ENCODE results near the gene PTPRJ.

The PTPRJ gene

DNA sequence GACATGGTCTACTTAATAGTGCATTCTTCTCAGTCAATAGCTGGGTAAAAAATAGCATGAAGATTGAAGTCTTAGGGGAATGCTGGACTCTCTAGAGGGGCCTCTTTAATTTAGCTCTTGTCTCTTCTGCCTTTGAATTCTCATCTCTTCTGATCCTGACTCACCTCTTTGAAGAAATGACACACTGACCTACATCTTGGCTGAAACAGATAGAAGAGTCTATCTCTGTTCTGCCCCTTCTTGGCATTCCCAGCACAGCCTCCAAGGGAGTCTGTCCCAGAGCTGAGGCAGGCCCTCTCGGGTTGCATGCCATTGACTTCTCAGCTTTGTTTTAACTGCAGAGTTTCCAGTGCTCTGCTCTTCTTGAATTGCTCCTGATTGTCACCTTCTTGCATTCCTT is 55.7 kb downstream of the PTPRJ start:
- Histone ChIP-seq H3K4me2 (ENCODE audit: low read length, poor library complexity, severe bottlenecking) (no peak overlapping the region), H3K9me3 (ENCODE audit: control insufficient read depth, low read length) (no peaks in the 10 kb centered on the region), H2AFZ (ENCODE audit: low read depth, low read length) (no peak overlapping the region), H3K4ac (ENCODE audit: low read depth in 1 of 2, low read length in 2 of 2) (no peak overlapping the region), H3K27ac (ENCODE audit: low read length, poor library complexity, severe bottlenecking) (no peak overlapping the region), H2AK5ac (ENCODE audit: low read length, severe bottlenecking) (no peak overlapping the region), H3K4me3 (ENCODE audit: insufficient read depth in 1 of 2, low read depth in 1 of 2, low read length in 2 of 2) (no peak overlapping the region), H3K36me3 (ENCODE audit: control insufficient read depth in 1 of 2, insufficient read depth in 2 of 2, low read depth in 1 of 2, low read length in 2 of 2) (peaks cover 0 to 19% of the 10 kb centered on the region in 2 experiments), H3K14ac (ENCODE audit: low read length in 2 of 2) (no peak overlapping the region), H3K9ac (ENCODE audit: low read length) (no peak overlapping the region), H4K8ac (ENCODE audit: low read length) (no peak overlapping the region), H3K18ac (ENCODE audit: low read depth in 1 of 2, low read length in 2 of 2) (no peak overlapping the region), H3K23ac (ENCODE audit: low read length in 2 of 2) (no peak overlapping the region), H2BK120ac (ENCODE audit: low read depth, low read length) (no peak overlapping the region), H3K27me3 (ENCODE audit: control insufficient read depth in 1 of 2, insufficient read depth in 1 of 2, low read length in 2 of 2) (no peaks in the 10 kb centered on the region), H2BK15ac (ENCODE audit: low read depth, poor library complexity, severe bottlenecking) (no peak overlapping the region), H2BK5ac (ENCODE audit: low read depth, low read length, poor library complexity, severe bottlenecking) (no peak overlapping the region), H3K4me1 (ENCODE audit: control insufficient read depth, insufficient read depth, low read depth, low read length) (peaks cover 17% of the 10 kb centered on the region), H4K91ac (ENCODE audit: low read length) (no peak overlapping the region), H2BK12ac (ENCODE audit: low read length in 2 of 2) (no peak overlapping the region), H3K79me1 (replicated peaks; ENCODE audit: low read length, poor library complexity, severe bottlenecking) (peaks cover 6% of the 10 kb centered on the region)
- DNase-seq: no peak
- 50% methylated on average over 1 of the region's 1 CpG for WGBS

GRCh38 chr11:48036466-48036865 is 56.1 kb downstream of the PTPRJ start:
- Histone ChIP-seq H2AFZ (ENCODE audit: low read depth, low read length) (no peak overlapping the region), H3K23ac (ENCODE audit: low read length in 2 of 2) (no peak overlapping the region), H3K27me3 (ENCODE audit: control insufficient read depth in 1 of 2, insufficient read depth in 1 of 2, low read length in 2 of 2) (no peaks in the 10 kb centered on the region), H3K9ac (ENCODE audit: low read length) (no peak overlapping the region), H3K9me3 (ENCODE audit: control insufficient read depth, low read length) (no peaks in the 10 kb centered on the region), H3K4me1 (ENCODE audit: control insufficient read depth, insufficient read depth, low read depth, low read length) (peaks cover 14% of the 10 kb centered on the region), H2BK15ac (ENCODE audit: low read depth, poor library complexity, severe bottlenecking) (no peak overlapping the region), H2BK12ac (ENCODE audit: low read length in 2 of 2) (no peak overlapping the region), H3K14ac (ENCODE audit: low read length in 2 of 2) (no peak overlapping the region), H3K18ac (ENCODE audit: low read depth in 1 of 2, low read length in 2 of 2) (no peak overlapping the region), H2AK5ac (ENCODE audit: low read length, severe bottlenecking) (no peak overlapping the region), H3K27ac (ENCODE audit: low read length, poor library complexity, severe bottlenecking) (no peak overlapping the region), H4K8ac (ENCODE audit: low read length) (no peak overlapping the region), H3K36me3 (ENCODE audit: control insufficient read depth in 1 of 2, insufficient read depth in 2 of 2, low read depth in 1 of 2, low read length in 2 of 2) (peaks cover 0 to 19% of the 10 kb centered on the region in 2 experiments), H3K4me2 (ENCODE audit: low read length, poor library complexity, severe bottlenecking) (no peak overlapping the region), H2BK5ac (ENCODE audit: low read depth, low read length, poor library complexity, severe bottlenecking) (no peak overlapping the region), H2BK120ac (ENCODE audit: low read depth, low read length) (no peak overlapping the region), H4K91ac (ENCODE audit: low read length) (no peak overlapping the region), H3K4me3 (ENCODE audit: insufficient read depth in 1 of 2, low read depth in 1 of 2, low read length in 2 of 2) (no peak overlapping the region), H3K4ac (ENCODE audit: low read depth in 1 of 2, low read length in 2 of 2) (no peak overlapping the region), H3K79me1 (replicated peaks; ENCODE audit: low read length, poor library complexity, severe bottlenecking) (peaks cover 6% of the 10 kb centered on the region)
- no peak for DNase-seq
- WGBS: 87% methylated on average over 1 of the region's 4 CpGs

DNA sequence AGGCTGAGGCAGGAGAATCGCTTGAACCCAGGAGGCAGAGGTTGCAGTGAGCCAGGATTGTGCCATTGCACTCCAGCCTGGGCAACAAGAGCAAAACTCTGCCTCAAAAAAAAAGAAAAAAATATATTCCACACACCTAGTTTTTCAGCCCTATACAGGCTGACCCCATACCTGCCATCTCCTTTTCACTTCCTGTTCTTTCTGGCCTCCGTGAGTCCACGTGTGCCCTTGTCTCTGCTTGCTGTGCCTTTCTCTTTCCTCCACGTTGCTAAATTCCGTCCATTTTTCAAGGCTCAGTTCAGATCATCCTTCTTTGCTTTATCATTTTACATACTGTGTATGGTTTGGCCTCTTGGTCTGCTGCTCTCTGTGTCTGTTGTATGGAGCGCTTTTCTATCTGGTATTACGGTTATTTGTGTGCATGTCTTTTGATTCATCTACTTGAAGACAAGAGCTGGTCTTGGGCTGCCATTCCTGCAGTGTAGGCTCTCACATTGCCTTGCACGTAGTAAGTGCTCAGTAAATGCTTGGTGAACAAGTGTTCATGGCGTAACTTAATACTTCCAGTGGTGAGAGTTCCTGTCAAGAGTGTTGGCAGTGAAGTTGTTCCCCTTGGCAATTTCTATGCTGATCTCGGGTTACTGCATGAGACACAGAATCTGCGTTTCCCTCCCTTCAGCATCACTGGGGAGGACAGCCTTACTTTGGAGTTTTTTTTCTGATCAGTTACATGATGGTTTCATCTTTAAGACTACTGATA is 57.5 kb downstream of the PTPRJ start:
- Histone ChIP-seq H3K36me3 (ENCODE audit: control insufficient read depth in 1 of 2, insufficient read depth in 2 of 2, low read depth in 1 of 2, low read length in 2 of 2) (peaks cover 0 to 18% of the 10 kb centered on the region in 2 experiments), H3K4ac (ENCODE audit: low read depth in 1 of 2, low read length in 2 of 2) (no peak overlapping the region), H3K23ac (ENCODE audit: low read length in 2 of 2) (no peak overlapping the region), H2BK120ac (ENCODE audit: low read depth, low read length) (no peak overlapping the region), H2BK12ac (ENCODE audit: low read length in 2 of 2) (no peak overlapping the region), H3K79me1 (replicated peaks; ENCODE audit: low read length, poor library complexity, severe bottlenecking) (peaks cover 8% of the 10 kb centered on the region), H2BK5ac (ENCODE audit: low read depth, low read length, poor library complexity, severe bottlenecking) (no peak overlapping the region), H4K91ac (ENCODE audit: low read length) (no peak overlapping the region), H3K27me3 (ENCODE audit: control insufficient read depth in 1 of 2, insufficient read depth in 1 of 2, low read length in 2 of 2) (no peaks in the 10 kb centered on the region), H2AK5ac (ENCODE audit: low read length, severe bottlenecking) (no peak overlapping the region), H3K4me1 (ENCODE audit: control insufficient read depth, insufficient read depth, low read depth, low read length) (peaks cover 8% of the 10 kb centered on the region), H3K4me2 (ENCODE audit: low read length, poor library complexity, severe bottlenecking) (no peak overlapping the region), H3K14ac (ENCODE audit: low read length in 2 of 2) (no peak overlapping the region), H3K9ac (ENCODE audit: low read length) (no peak overlapping the region), H3K9me3 (ENCODE audit: control insufficient read depth, low read length) (no peaks in the 10 kb centered on the region), H3K4me3 (ENCODE audit: insufficient read depth in 1 of 2, low read depth in 1 of 2, low read length in 2 of 2) (no peak overlapping the region), H3K27ac (ENCODE audit: low read length, poor library complexity, severe bottlenecking) (no peak overlapping the region), H3K18ac (ENCODE audit: low read depth in 1 of 2, low read length in 2 of 2) (no peak overlapping the region), H2BK15ac (ENCODE audit: low read depth, poor library complexity, severe bottlenecking) (no peak overlapping the region), H4K8ac (ENCODE audit: low read length) (no peak overlapping the region), H2AFZ (ENCODE audit: low read depth, low read length) (no peak overlapping the region)
- DNase-seq: no peak
- WGBS: 95% methylated on average over 9 of the region's 11 CpGs

DNA sequence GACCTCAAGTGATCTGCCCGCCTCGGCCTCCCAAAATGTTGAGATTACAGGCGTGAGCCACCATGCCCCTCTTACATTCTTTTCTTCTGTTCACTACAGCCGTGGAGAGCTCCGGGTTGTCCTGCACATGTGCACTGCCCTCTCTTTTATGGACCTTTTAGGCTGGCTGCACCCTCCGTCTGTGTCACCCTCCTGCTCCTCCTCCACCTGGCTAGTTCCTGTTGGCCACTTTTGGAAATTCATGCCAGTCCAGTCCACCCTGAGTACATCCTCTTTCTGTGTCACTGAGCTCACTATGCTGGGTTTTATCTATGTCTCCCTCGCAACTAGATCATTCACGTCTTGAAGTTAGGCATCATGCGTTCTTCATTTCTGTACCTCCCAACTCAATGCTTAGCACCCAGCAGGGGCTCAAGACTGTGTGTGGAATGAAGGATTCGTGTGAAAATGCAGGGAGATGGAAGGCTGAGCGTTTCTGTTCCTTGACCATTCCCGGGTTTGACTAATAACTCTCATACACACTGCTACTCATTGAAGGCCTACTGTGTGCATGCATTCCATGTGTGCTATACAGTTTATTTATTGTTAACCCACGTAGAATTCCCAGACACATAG is 60.6 kb downstream of the PTPRJ start:
- H3K9me3 ChIP-seq (ENCODE audit: control insufficient read depth, low read length): no peaks in the 10 kb centered on the region
- H2AK5ac ChIP-seq (ENCODE audit: low read length, severe bottlenecking): no peak overlapping the region
- H3K36me3 ChIP-seq (ENCODE audit: control insufficient read depth in 1 of 2, insufficient read depth in 2 of 2, low read depth in 1 of 2, low read length in 2 of 2): peaks cover 0 to 19% of the 10 kb centered on the region in 2 experiments
- H3K27ac ChIP-seq (ENCODE audit: low read length, poor library complexity, severe bottlenecking): no peak overlapping the region
- no peak overlapping the region for H3K4ac ChIP-seq (ENCODE audit: low read depth in 1 of 2, low read length in 2 of 2)
- H2AFZ ChIP-seq (ENCODE audit: low read depth, low read length): no peak overlapping the region
- H3K18ac ChIP-seq (ENCODE audit: low read depth in 1 of 2, low read length in 2 of 2): no peak overlapping the region
- H3K14ac ChIP-seq (ENCODE audit: low read length in 2 of 2): no peak overlapping the region
- no peak overlapping the region for H2BK12ac ChIP-seq (ENCODE audit: low read length in 2 of 2)
- H4K91ac ChIP-seq (ENCODE audit: low read length): no peak overlapping the region
- H3K27me3 ChIP-seq (ENCODE audit: control insufficient read depth in 1 of 2, insufficient read depth in 1 of 2, low read length in 2 of 2): no peaks in the 10 kb centered on the region
- WGBS: 95% methylated on average over 13 of the region's 13 CpGs
- no peak overlapping the region for H2BK120ac ChIP-seq (ENCODE audit: low read depth, low read length)
- H3K79me1 ChIP-seq (replicated peaks; ENCODE audit: low read length, poor library complexity, severe bottlenecking): peaks cover 5% of the 10 kb centered on the region
- no peak overlapping the region for H3K4me3 ChIP-seq (ENCODE audit: insufficient read depth in 1 of 2, low read depth in 1 of 2, low read length in 2 of 2)
- no peak overlapping the region for H2BK15ac ChIP-seq (ENCODE audit: low read depth, poor library complexity, severe bottlenecking)
- H3K23ac ChIP-seq (ENCODE audit: low read length in 2 of 2): no peak overlapping the region
- no peak overlapping the region for H3K9ac ChIP-seq (ENCODE audit: low read length)
- DNase-seq: no peak
- H2BK5ac ChIP-seq (ENCODE audit: low read depth, low read length, poor library complexity, severe bottlenecking): no peak overlapping the region
- H3K4me2 ChIP-seq (ENCODE audit: low read length, poor library complexity, severe bottlenecking): no peak overlapping the region
- H4K8ac ChIP-seq (ENCODE audit: low read length): no peak overlapping the region
- peaks cover 20% of the 10 kb centered on the region for H3K4me1 ChIP-seq (ENCODE audit: control insufficient read depth, insufficient read depth, low read depth, low read length)
